ENCODE data around the gene CDCA5. TPM values are rescaled to one million over a fixed set of nuclear protein-coding genes. Genes with fewer than 3 reads are reported as not detected.

The CDCA5 gene
- polyA plus RNA-seq, 3 donors, result 0.20 to 0.28 TPM; not detected in 1

- 64% methylated on average over 14 of the region's 23 CpGs for WGBS (ENCODE audit: insufficient coverage)
- Histone ChIP-seq H3K27me3 (ENCODE audit: control insufficient read depth in 2 of 2, insufficient read depth in 2 of 2, low read length in 2 of 2) (no peaks in the 10 kb centered on the region), H3K4me3 (replicated peaks in 1 of 3; ENCODE audit: low read depth in 2 of 3, low read length in 3 of 3) (peak overlapping the region; percentile 62 to 95 (median 84)), H3K9ac (ENCODE audit: insufficient read depth, low read length, poor library complexity, severe bottlenecking) (peak overlapping the region; percentile 91), H3K79me2 (ENCODE audit: insufficient read depth, low read length) (peaks cover 53% of the 10 kb centered on the region), H3K9me3 (replicated peaks in 1 of 2; ENCODE audit: control insufficient read depth in 1 of 2, insufficient read depth in 1 of 2, low read length in 2 of 2) (no peaks in the 10 kb centered on the region), H3K4me2 (replicated peaks; ENCODE audit: extremely low read depth, low read length, poor library complexity, severe bottlenecking) (peak overlapping the region; percentile 95), H4K20me1 (ENCODE audit: insufficient read depth, low read length) (no peaks in the 10 kb centered on the region), H3K4me1 (ENCODE audit: control insufficient read depth in 1 of 2, insufficient read depth in 2 of 2, low read length in 2 of 2) (peaks cover 33 to 43% of the 10 kb centered on the region in 2 donors), H3K36me3 (replicated peaks in 1 of 2; ENCODE audit: control insufficient read depth in 1 of 2, insufficient read depth in 2 of 2, low read length in 2 of 2) (peaks cover 33 to 48% of the 10 kb centered on the region in 2 donors), H2AFZ (ENCODE audit: insufficient read depth, low read depth, low read length, poor library complexity, severe bottlenecking) (peak overlapping the region; percentile 98), H3K27ac (ENCODE audit: low read depth in 1 of 2, low read length in 2 of 2) (peak overlapping the region; percentile 73 to 92)
- H3K36me3 Mint-ChIP-seq, result peaks cover 41 to 53% of the 10 kb centered on the region in 2 donors
- peaks cover 44% of the 10 kb centered on the region for H3K4me1 Mint-ChIP-seq
- DNase-seq, result no peak
- peak overlapping the region; percentile 88 to 95 for H3K4me3 Mint-ChIP-seq
- H3K9me3 Mint-ChIP-seq, result peaks cover 0 to 2% (median 0%) of the 10 kb centered on the region in 7 donors
- intact Hi-C loops (cut with micrococcal nuclease), result loop anchor here (1.0 to 5.0 kb wide), 5 partner anchors 12 to 72 kb away; partner anchors contain the start of genes FAU (in 2 of the 2), MRPL49 (in 2 of the 2), ARL2 (in 1 of the 2) and SNX15 (in 1 of the 2)
- H3K27me3 Mint-ChIP-seq (ENCODE audit: low read depth in 3 of 3), result no peaks in the 10 kb centered on the region
- TF ChIP-seq CTCF (IDR thresholded peaks at IDR 0.05), result no peak
- peak overlapping the region; percentile 93 to 98 (median 95) for H3K27ac Mint-ChIP-seq
Observed at GRCh38 chr11:65084598-65085375, 947 bp upstream of the CDCA5 start.

- Histone ChIP-seq H3K9ac (ENCODE audit: insufficient read depth, low read length, poor library complexity, severe bottlenecking) (peak overlapping the region; percentile 91), H3K4me3 (replicated peaks in 1 of 3; ENCODE audit: low read depth in 2 of 3, low read length in 3 of 3) (peak overlapping the region; percentile 62 to 95 (median 84)), H3K27ac (ENCODE audit: low read depth in 1 of 2, low read length in 2 of 2) (peak overlapping the region in 1 of 2 donors; percentile 92), H3K9me3 (replicated peaks in 1 of 2; ENCODE audit: control insufficient read depth in 1 of 2, insufficient read depth in 1 of 2, low read length in 2 of 2) (no peaks in the 10 kb centered on the region), H2AFZ (ENCODE audit: insufficient read depth, low read depth, low read length, poor library complexity, severe bottlenecking) (peak overlapping the region; percentile 98), H3K27me3 (ENCODE audit: control insufficient read depth in 2 of 2, insufficient read depth in 2 of 2, low read length in 2 of 2) (no peaks in the 10 kb centered on the region), H3K79me2 (ENCODE audit: insufficient read depth, low read length) (peaks cover 68% of the 10 kb centered on the region), H3K36me3 (replicated peaks in 1 of 2; ENCODE audit: control insufficient read depth in 1 of 2, insufficient read depth in 2 of 2, low read length in 2 of 2) (peaks cover 24 to 32% of the 10 kb centered on the region in 2 donors), H4K20me1 (ENCODE audit: insufficient read depth, low read length) (no peaks in the 10 kb centered on the region), H3K4me1 (ENCODE audit: control insufficient read depth in 1 of 2, insufficient read depth in 2 of 2, low read length in 2 of 2) (peaks cover 33 to 43% of the 10 kb centered on the region in 2 donors), H3K4me2 (replicated peaks; ENCODE audit: extremely low read depth, low read length, poor library complexity, severe bottlenecking) (peak overlapping the region; percentile 95)
- peaks cover 26 to 50% of the 10 kb centered on the region in 2 donors for H3K36me3 Mint-ChIP-seq
- H3K4me1 Mint-ChIP-seq, result peaks cover 46% of the 10 kb centered on the region
- intact Hi-C loops (cut with micrococcal nuclease), result loop anchor here in 1 of 2 donors (5.0 kb wide), 2 partner anchors 56 to 71 kb away; partner anchors contain the start of genes ARL2 and SNX15
- peaks cover 0 to 2% (median 0%) of the 10 kb centered on the region in 7 donors for H3K9me3 Mint-ChIP-seq
- DNase-seq, result no peak
- peak overlapping the region; percentile 88 to 95 for H3K4me3 Mint-ChIP-seq
- H3K27ac Mint-ChIP-seq, result peak overlapping the region in 6 of 7 donors; percentile 93 to 98 (median 95)
- TF ChIP-seq CTCF (IDR thresholded peaks at IDR 0.05), result no peak
- no peaks in the 10 kb centered on the region for H3K27me3 Mint-ChIP-seq (ENCODE audit: low read depth in 3 of 3)
- WGBS (ENCODE audit: insufficient coverage), result 9% methylated on average over 13 of the region's 13 CpGs
Observed at GRCh38 chr11:65083134-65083833, 556 bp downstream of the CDCA5 start.

Data from CD14-positive monocyte (primary cell).